Measurements from ENCODE around the gene TMTC1.

Gene TMTC1

GRCh38 chr12:29519585-29520182 lies 264.1 kb downstream of the TMTC1 start:
- DNase-seq: peak; percentile 34

- no peak for DNase-seq
Measured at GRCh38 chr12:29518407-29518806, 265.3 kb downstream of the TMTC1 start.

GRCh38 chr12:29517264-29517663 lies 266.5 kb downstream of the TMTC1 start:
- DNase-seq: no peak

DNA sequence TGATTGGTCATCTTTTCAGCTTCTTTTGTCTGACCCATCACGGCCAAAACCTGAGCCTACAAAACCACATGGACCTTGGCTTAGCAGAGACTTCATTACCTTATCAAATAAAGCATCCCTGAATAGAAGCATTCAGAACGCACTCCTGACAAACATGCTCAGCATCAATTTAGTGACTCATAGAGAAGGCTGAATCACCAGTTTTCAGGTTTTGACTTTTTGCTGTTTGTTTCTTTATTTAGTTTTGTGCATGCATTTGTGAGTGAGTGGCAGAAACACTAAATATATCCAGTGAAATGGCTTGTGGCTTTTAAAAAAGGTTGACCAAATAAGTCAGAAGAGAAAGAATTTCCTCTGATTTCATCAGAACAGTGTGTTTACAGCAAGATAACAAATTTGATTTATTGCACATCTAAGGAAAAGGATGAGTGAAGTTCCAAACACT lies 267.3 kb downstream of the TMTC1 start:
- DNase-seq: no peak

DNA sequence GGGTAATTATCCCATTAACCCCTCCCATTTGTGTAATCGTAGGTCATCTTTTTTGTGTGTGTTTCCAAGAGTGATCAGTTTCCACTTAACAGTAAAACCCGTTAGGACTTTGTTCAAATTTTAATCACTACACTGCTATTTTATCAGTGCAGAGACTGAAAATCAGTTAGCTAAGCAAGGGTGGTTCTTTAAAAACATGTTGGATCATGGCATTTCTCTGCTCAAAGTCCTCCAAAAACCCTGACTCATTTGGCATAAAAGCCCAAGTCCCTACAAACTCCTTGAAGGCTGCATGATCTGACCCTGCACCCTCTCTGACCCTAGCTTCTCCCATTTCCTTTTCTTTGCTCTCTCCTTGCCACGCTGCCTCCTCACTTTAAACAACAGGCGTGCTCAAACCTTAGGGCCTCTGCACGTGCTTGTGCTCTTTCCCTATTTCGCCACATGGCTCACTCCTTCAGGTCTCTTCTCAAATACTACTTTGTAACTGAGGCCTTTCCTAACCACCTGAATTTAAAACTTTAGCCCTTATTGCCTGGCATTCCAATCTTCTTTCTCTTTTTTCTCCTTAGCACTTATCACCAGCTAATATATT lies 273.1 kb downstream of the TMTC1 start:
- no peak for DNase-seq

GRCh38 chr12:29509503-29509902 lies 274.2 kb downstream of the TMTC1 start:
- DNase-seq: no peak

- no peak for DNase-seq
Measured at GRCh38 chr12:29508949-29509348, 274.8 kb downstream of the TMTC1 start.

DNA sequence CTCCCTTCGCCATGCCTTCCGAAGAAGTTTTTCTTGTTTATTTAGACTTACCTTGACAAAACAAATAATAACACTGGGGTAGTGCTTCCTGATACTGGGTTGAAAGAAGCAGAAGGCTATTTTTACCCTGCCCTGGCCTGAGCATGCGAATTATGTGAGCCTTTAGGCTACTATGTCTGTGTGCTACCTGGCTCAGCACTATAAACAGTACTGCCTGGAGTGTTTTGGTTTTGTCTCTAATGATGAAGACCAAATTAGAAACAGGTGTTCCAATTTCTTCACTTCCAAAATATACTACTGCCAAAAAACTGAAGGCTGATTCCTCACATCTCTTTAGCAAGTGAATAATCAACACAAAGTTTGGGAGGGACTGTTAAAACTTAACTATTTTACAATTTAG lies 278.6 kb downstream of the TMTC1 start:
- no peak for DNase-seq

DNA sequence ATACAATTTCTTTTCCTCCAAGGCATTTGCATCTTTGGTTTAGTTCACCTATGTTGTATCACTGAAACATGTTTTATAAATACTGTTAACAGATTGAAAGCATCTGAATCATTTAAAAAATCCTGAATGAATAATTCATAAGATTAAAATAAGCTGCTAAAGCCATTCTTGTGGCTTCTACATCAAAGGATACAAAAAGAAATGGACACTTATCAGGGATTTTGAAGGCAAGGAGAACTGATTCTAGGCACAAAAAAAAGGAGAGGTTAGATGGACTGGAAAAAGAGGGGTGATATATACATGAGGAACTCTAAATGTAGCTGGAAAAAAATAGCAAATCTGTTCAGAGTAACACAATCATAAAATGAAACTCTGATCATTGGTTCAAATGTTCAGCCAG lies 280.5 kb downstream of the TMTC1 start:
- no peak for DNase-seq

- no peak for DNase-seq
Measured at GRCh38 chr12:29499235-29499634, 284.5 kb downstream of the TMTC1 start.

DNA sequence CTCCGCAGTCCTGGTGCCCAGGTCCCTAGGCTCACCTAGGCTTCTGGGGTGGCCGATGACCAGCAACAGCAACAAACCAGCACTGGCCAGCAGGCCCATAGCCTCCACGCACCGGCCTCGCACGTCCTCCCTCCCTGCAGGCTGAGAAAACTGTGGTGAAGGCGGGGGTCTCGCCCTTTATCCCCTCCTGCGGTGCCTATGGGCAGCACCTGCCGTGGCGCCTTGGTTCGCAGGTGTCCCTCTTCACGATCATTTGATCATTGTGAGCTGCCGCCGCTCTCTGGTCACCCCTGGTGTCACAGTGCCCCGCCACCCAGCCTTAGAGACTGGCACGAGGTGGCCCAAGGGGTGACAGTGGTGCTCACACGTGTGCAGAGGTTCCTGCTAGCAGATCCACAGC lies 286.2 kb downstream of the TMTC1 start, which contains the start of gene OVCH1:
OVCH1 (minus strand) TSS at position 99 of the 400 bp plus-strand sequence; CDS start at position 99, 0 bp downstream.
- DNase-seq: no peak

DNA sequence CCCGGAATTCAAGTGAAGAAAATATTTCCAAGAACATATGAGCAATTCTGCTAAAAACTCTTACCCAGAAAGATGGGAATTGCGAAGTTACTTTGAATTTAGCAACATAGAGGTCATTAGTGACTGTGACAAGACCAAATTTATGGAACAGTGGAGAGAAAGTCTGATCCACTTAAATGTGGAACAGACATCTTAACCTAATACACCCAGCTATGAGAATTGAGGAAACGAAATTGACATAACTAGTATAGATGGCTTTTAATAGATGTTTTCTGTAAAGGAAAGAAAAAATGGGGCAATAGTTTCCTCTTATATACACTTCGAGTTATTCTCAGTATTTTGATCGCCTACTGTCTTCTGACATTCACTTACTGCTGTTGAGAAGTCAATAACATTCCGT lies 290.9 kb downstream of the TMTC1 start:
- no peak for DNase-seq

GRCh38 chr12:29486972-29487371 lies 296.8 kb downstream of the TMTC1 start:
- DNase-seq: no peak

DNA sequence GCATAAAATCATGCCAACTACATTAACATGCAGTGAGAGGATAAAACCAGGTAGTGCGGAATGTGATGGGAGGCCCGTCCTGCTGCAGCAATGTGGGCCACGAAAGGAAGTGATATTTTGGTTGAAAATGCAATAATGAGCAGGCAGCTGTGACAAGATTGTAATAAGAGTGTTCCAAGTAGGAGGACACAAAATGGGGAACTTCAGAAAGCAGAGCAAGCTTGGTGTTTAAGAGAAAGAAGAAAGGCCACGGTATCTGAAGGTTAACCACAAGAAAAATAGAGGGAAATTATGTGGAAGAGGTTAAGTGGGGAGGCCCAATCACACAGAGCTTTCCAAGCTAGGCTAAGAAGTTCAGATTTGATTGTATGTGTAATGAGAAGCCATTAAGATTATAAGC lies 320.5 kb downstream of the TMTC1 start:
- DNase-seq: no peak

DNA sequence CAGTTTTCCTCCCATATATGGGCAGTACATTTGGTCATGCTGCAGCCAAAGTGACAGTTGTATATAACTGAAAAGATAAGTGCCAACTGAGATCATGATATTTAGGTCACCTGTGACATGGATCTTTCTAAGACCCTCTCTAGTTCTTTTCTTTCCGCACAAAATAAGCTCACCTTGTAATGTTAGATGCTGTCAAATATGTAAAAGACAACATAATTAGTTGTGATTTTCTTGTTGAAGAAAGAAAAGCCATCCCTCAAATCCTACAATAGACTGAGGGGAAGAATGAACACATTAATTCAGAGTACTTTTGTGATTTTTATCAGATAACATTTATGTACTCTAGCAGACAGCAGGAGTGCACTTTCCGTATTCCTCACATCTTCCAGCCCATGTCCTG lies 323.7 kb downstream of the TMTC1 start:
- DNase-seq: no peak

DNA sequence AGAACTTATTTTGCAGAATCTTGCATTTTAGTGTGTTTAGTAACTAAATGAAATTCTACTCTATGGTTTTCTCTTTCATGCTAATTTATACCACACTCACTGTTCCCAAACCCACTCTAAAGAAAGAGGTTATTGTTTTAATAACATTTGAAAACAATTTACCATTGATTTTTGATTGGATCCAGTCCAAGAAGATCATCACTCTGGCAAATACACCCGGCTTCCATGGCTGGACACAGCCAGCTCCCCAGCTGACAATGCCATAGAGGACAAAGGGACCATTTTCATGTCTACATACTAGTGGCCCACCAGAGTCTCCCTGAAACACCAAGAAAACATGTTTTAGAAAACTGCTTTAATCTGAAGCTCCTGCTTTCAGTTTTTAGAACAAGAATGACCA lies 328.7 kb downstream of the TMTC1 start:
- no peak for DNase-seq

GRCh38 chr12:29451888-29452287 lies 331.9 kb downstream of the TMTC1 start:
- no peak for DNase-seq
